Muscle of leg (tissue), 11 donors: Measurements from ENCODE around the gene LCE4A. TPM values are rescaled to one million over a fixed set of nuclear protein-coding genes. Genes with fewer than 3 reads are reported as not detected.
"Not testable (repeated sequence)": the region's sequence is repeated elsewhere in the genome, so short reads cannot be mapped to it uniquely, and the experiment has no call there.

ENCODE experiments used
- DNase-seq: peaks from one replicate; pipeline ENCODE4 v3.0.0; 2013
- H3K27ac ChIP-seq: one replicate; pipeline ENCODE4 v1.5.1; 2013; ENCODE audit warnings: mild to moderate bottlenecking, low read length, control low read depth
- H3K27me3 ChIP-seq: one replicate; pipeline ENCODE4 v1.6.1; 2013; ENCODE audit warnings: low read length; ENCODE audit not compliant: control insufficient read depth, insufficient read depth
- H3K36me3 ChIP-seq: one replicate; pipeline ENCODE4 v1.6.1; 2013; ENCODE audit warnings: low read length; ENCODE audit not compliant: control insufficient read depth, insufficient read depth
- H3K4me1 ChIP-seq: one replicate; pipeline ENCODE4 v1.6.1; 2013; ENCODE audit warnings: low read length; ENCODE audit not compliant: control insufficient read depth, insufficient read depth
- H3K4me3 ChIP-seq: one replicate; pipeline ENCODE4 v1.5.1; 2013; ENCODE audit warnings: low read length, control low read depth
- H3K9me3 ChIP-seq: replicated peaks from 2 replicates; pipeline ENCODE4 v1.6.1; 2013; ENCODE audit warnings: low read depth, low read length; ENCODE audit not compliant: control insufficient read depth
- WGBS: methylation state at CpG from one replicate; pipeline ENCODE4 v1.1.5; 2013; ENCODE audit warnings: missing lambda C conversion rate; ENCODE audit not compliant: insufficient coverage; 5-methylcytosine and 5-hydroxymethylcytosine counted together
- polyA plus RNA-seq, 8 donors: library from polyadenylated mRNA; unstranded; fragments of 120-200 nt; gene quantifications; one replicate each; pipeline versions ENCODE4 v1.2.1 to v1.2.3, GENCODE V29; 2013; ENCODE audit warnings: inconsistent platforms in 1 of 8, low replicate concordance in 1 of 8; ENCODE audit not compliant: insufficient read length in 8 of 8, insufficient read depth in 1 of 8
- total RNA-seq: library from RNA; stranded (reverse); fragments of 120-200 nt; gene quantifications from one replicate; pipeline ENCODE4 v1.2.4, GENCODE V29; 2013

The LCE4A gene
- total and polyA plus RNA-seq, 9 donors: not detected

- not testable (repeated sequence) for H3K27ac ChIP-seq, DNase-seq, H3K9me3 ChIP-seq, H3K27me3 ChIP-seq, H3K4me3 ChIP-seq, H3K36me3 ChIP-seq, H3K4me1 ChIP-seq
- 63% methylated on average over 1 of the region's 4 CpGs for WGBS
Observed at GRCh38 chr1:152685823-152686222, 22.1 kb upstream of the LCE4A start, which contains the start of gene LCE2B. Gene LCE2B, plus strand, starts transcription at chr1:152686123. Its CDS starts 721 bp downstream, at chr1:152686844.

- Histone ChIP-seq H3K4me3 (no peak within 1 kb of the TSS), H3K36me3 (no peaks in the 10 kb centered on the region), H3K4me1 (no peaks in the 10 kb centered on the region), H3K9me3 (no peaks in the 10 kb centered on the region), H3K27me3 (no peaks in the 10 kb centered on the region), H3K27ac (no peak within 1 kb of the TSS)
- DNase-seq: no peak
- WGBS: no CpG with 5 or more reads among the region's 4 CpGs
Observed at GRCh38 chr1:152697701-152698600, 10.0 kb upstream of the LCE4A start, which contains the start of gene LCE2A. Gene LCE2A, plus strand, starts transcription at chr1:152698345. Its CDS starts 557 bp downstream, at chr1:152698902.

- Histone ChIP-seq H3K27me3 (no peaks in the 10 kb centered on the region), H3K27ac (no peak overlapping the region), H3K36me3 (no peaks in the 10 kb centered on the region), H3K4me1 (no peaks in the 10 kb centered on the region), H3K9me3 (no peaks in the 10 kb centered on the region), H3K4me3 (no peak overlapping the region)
- WGBS: no CpG with 5 or more reads among the region's 4 CpGs
- DNase-seq: no peak
Observed at GRCh38 chr1:152699746-152700145, 8.2 kb upstream of the LCE4A start.

GRCh38 chr1:152718238-152718637 lies 10.3 kb downstream of the LCE4A start:
- Histone ChIP-seq H3K36me3 (no peaks in the 10 kb centered on the region), H3K9me3 (peaks cover 2% of the 10 kb centered on the region), H3K27ac (no peak overlapping the region), H3K27me3 (no peaks in the 10 kb centered on the region), H3K4me3 (no peak overlapping the region), H3K4me1 (no peaks in the 10 kb centered on the region)
- DNase-seq: no peak

- Histone ChIP-seq H3K4me3 (no peak overlapping the region), H3K27ac (no peak overlapping the region)
- DNase-seq: no peak
Observed at GRCh38 chr1:152725261-152725660, 17.3 kb downstream of the LCE4A start.

GRCh38 chr1:152728986-152729385 lies 21.0 kb downstream of the LCE4A start:
- H3K36me3 ChIP-seq: no peaks in the 10 kb centered on the region
- no peak overlapping the region for H3K27ac ChIP-seq
- H3K27me3 ChIP-seq: no peaks in the 10 kb centered on the region
- WGBS: no CpG with 5 or more reads among the region's 1 CpG
- DNase-seq: no peak
- H3K4me1 ChIP-seq: no peaks in the 10 kb centered on the region
- H3K9me3 ChIP-seq: no peaks in the 10 kb centered on the region
- H3K4me3 ChIP-seq: no peak overlapping the region

More at GRCh38 chr1:152725261-152725660, 17.3 kb downstream of the LCE4A start:
- no peaks in the 10 kb centered on the region for H3K4me1 ChIP-seq
- no peaks in the 10 kb centered on the region for H3K36me3 ChIP-seq
- no peaks in the 10 kb centered on the region for H3K27me3 ChIP-seq
- no peaks in the 10 kb centered on the region for H3K9me3 ChIP-seq

- H3K4me3 ChIP-seq: no peak overlapping the region
- no peak overlapping the region for H3K27ac ChIP-seq
- H3K36me3 ChIP-seq: no peaks in the 10 kb centered on the region
- no peaks in the 10 kb centered on the region for H3K4me1 ChIP-seq
- WGBS: no CpG with 5 or more reads among the region's 1 CpG
- H3K27me3 ChIP-seq: no peaks in the 10 kb centered on the region
- DNase-seq: no peak
- no peaks in the 10 kb centered on the region for H3K9me3 ChIP-seq
Observed at GRCh38 chr1:152735648-152736047, 27.7 kb downstream of the LCE4A start.

- H3K27me3 ChIP-seq: no peaks in the 10 kb centered on the region
Observed at GRCh38 chr1:152737997-152738396, 30.0 kb downstream of the LCE4A start.

GRCh38 chr1:152739841-152740240 lies 31.9 kb downstream of the LCE4A start:
- WGBS: 63% methylated on average over 1 of the region's 3 CpGs
- H3K4me1 ChIP-seq: no peaks in the 10 kb centered on the region
- no peak overlapping the region for H3K4me3 ChIP-seq
- H3K27ac ChIP-seq: no peak overlapping the region
- no peaks in the 10 kb centered on the region for H3K9me3 ChIP-seq
- no peaks in the 10 kb centered on the region for H3K27me3 ChIP-seq
- H3K36me3 ChIP-seq: no peaks in the 10 kb centered on the region
- no peak for DNase-seq

More at GRCh38 chr1:152737997-152738396, 30.0 kb downstream of the LCE4A start:
- H3K4me1 ChIP-seq: no peaks in the 10 kb centered on the region
- no peak overlapping the region for H3K27ac ChIP-seq
- no peaks in the 10 kb centered on the region for H3K9me3 ChIP-seq
- 57% methylated on average over 2 of the region's 5 CpGs for WGBS
- no peak for DNase-seq
- H3K36me3 ChIP-seq: no peaks in the 10 kb centered on the region
- no peak overlapping the region for H3K4me3 ChIP-seq

- no peak for DNase-seq
- Histone ChIP-seq H3K4me3 (no peak overlapping the region), H3K4me1 (no peaks in the 10 kb centered on the region), H3K27me3 (no peaks in the 10 kb centered on the region), H3K27ac (no peak overlapping the region), H3K9me3 (no peaks in the 10 kb centered on the region), H3K36me3 (no peaks in the 10 kb centered on the region)
Observed at GRCh38 chr1:152741656-152742055, 33.7 kb downstream of the LCE4A start.
